ENCODE data around the gene GOSR1. TPM values are rescaled to one million over a fixed set of nuclear protein-coding genes. Genes with fewer than 3 reads are reported as not detected.
A peak's percentile ranks its signal among the peaks of the same experiment; 100 is the strongest.

The GOSR1 gene
- total RNA-seq, 3 donors from 2014 or later (not counting 1 experiment from before 2014, with no cell fraction given) = 45.0 to 57.5 (median 54.4) TPM

DNA sequence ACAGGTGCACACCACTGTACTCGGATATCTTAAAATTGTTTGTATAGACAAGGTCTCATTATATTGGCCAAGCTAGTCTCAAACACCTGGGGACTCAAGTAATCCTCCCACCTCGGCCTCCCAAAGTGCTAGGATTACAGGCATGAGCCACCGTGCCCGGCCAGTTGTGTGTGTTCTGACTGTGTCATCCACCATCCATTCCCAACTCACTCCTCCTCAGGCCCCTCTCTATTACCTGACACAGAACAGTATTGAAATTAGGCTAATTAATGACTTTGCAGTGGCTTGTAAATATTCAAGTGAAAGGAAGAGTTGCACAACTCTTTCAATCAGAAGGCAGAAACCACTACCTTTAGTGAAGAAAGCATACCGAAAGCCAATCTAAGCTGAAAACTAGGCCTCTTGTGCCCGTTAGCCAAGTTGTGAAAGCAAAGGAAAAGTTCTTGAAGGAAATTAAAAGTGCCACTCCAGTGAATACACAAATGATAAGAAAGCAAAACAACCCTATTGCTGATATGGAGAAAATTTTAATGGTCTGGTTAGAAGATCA is 28.7 kb downstream of the GOSR1 start:
- H3K36me3 ChIP-seq (ENCODE audit: control insufficient read depth, insufficient read depth, low read length) = peaks cover 46% of the 10 kb centered on the region
- intact Hi-C loops (cut with micrococcal nuclease) = no loop called here
- Mint-ChIP-seq H3K4me3 (no peak overlapping the region), H3K27ac (peak overlapping the region; percentile 8 to 27), H3K27me3 (ENCODE audit: low read depth in 2 of 2) (no peaks in the 10 kb centered on the region), H3K36me3 (no peaks in the 10 kb centered on the region), H3K9me3 (no peaks in the 10 kb centered on the region), H3K4me1 (peaks cover 0 to 8% of the 10 kb centered on the region in 2 donors)
- WGBS (ENCODE audit: insufficient coverage) = 95% methylated on average over 4 of the region's 6 CpGs
- ATAC-seq = no peak
- no peak overlapping the region for H3K27ac ChIP-seq (ENCODE audit: low read length)
- no peak for DNase-seq
- H3K27me3 ChIP-seq (ENCODE audit: control insufficient read depth, insufficient read depth, low read length) = no peaks in the 10 kb centered on the region
- no peaks in the 10 kb centered on the region for H3K9me3 ChIP-seq (ENCODE audit: control insufficient read depth, insufficient read depth, low read length)
- H3K4me3 ChIP-seq (ENCODE audit: low read length) = no peak overlapping the region
- no peak for TF ChIP-seq CTCF (IDR thresholded peaks at IDR 0.05)
- no peaks in the 10 kb centered on the region for H3K4me1 ChIP-seq (ENCODE audit: control insufficient read depth, insufficient read depth, low read length)

DNA sequence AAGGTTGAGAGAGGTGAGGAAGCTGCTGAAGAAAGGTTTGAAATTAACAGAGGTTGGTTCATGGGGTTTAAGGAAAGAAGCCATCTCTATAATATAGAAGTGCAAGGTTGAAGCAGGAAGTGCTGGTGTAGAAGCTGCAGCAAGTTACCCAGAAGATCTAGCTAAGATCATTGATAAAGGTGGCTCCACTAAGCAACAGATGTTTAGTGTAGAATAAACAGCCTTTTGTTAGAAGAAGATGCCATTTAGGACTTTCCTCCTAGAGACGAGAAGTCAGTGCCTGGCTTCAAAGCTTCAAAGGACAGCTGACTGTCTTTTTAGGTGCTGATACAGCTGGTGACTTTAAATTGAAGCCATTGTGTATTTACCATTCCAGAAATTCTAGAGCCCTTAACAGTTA is 29.3 kb downstream of the GOSR1 start:
- Mint-ChIP-seq H3K27ac (peak overlapping the region; percentile 8 to 27), H3K36me3 (no peaks in the 10 kb centered on the region), H3K4me1 (peaks cover 0 to 8% of the 10 kb centered on the region in 2 donors), H3K4me3 (no peak overlapping the region), H3K9me3 (no peaks in the 10 kb centered on the region), H3K27me3 (ENCODE audit: low read depth in 2 of 2) (no peaks in the 10 kb centered on the region)
- peaks cover 44% of the 10 kb centered on the region for H3K36me3 ChIP-seq (ENCODE audit: control insufficient read depth, insufficient read depth, low read length)
- H3K4me3 ChIP-seq (ENCODE audit: low read length) = no peak overlapping the region
- ATAC-seq (no peak), DNase-seq (peak in 1 of 2 donors; percentile 11)
- WGBS (ENCODE audit: insufficient coverage) = 70% methylated on average over 1 of the region's 1 CpG
- H3K27ac ChIP-seq (ENCODE audit: low read length) = no peak overlapping the region
- no peaks in the 10 kb centered on the region for H3K27me3 ChIP-seq (ENCODE audit: control insufficient read depth, insufficient read depth, low read length)
- intact Hi-C loops (cut with micrococcal nuclease) = no loop called here
- no peak for TF ChIP-seq CTCF (IDR thresholded peaks at IDR 0.05)
- H3K9me3 ChIP-seq (ENCODE audit: control insufficient read depth, insufficient read depth, low read length) = no peaks in the 10 kb centered on the region
- H3K4me1 ChIP-seq (ENCODE audit: control insufficient read depth, insufficient read depth, low read length) = no peaks in the 10 kb centered on the region

GRCh38 chr17:30513346-30513745 is 36.1 kb downstream of the GOSR1 start:
- Histone ChIP-seq H3K36me3 (ENCODE audit: control insufficient read depth, insufficient read depth, low read length) (peaks cover 26% of the 10 kb centered on the region), H3K9me3 (ENCODE audit: control insufficient read depth, insufficient read depth, low read length) (no peaks in the 10 kb centered on the region), H3K4me3 (ENCODE audit: low read length) (no peak overlapping the region), H3K27ac (ENCODE audit: low read length) (no peak overlapping the region), H3K27me3 (ENCODE audit: control insufficient read depth, insufficient read depth, low read length) (no peaks in the 10 kb centered on the region), H3K4me1 (ENCODE audit: control insufficient read depth, insufficient read depth, low read length) (no peaks in the 10 kb centered on the region)
- DNase-seq (no peak), ATAC-seq (no peak)
- Mint-ChIP-seq H3K4me1 (peaks cover 0 to 7% of the 10 kb centered on the region in 2 donors), H3K27me3 (ENCODE audit: low read depth in 2 of 2) (no peaks in the 10 kb centered on the region), H3K9me3 (no peaks in the 10 kb centered on the region), H3K27ac (no peak overlapping the region), H3K4me3 (no peak overlapping the region), H3K36me3 (no peaks in the 10 kb centered on the region)
- no peak for TF ChIP-seq CTCF (IDR thresholded peaks at IDR 0.05)
- 95% methylated on average over 1 of the region's 1 CpG for WGBS (ENCODE audit: insufficient coverage)
- intact Hi-C loops (cut with micrococcal nuclease) = no loop called here

All from natural killer cell (primary cell).